Measurements from ENCODE around the gene RNF175. TPM values are rescaled to one million over a fixed set of nuclear protein-coding genes. Genes with fewer than 3 reads are reported as not detected.
"Not testable (repeated sequence)": the region's sequence is repeated elsewhere in the genome, so short reads cannot be mapped to it uniquely, and the experiment has no call there.

Gene RNF175
- polyA plus RNA-seq, 1 donor = 7.3 TPM

- DNase-seq = no peak
Observed at GRCh38 chr4:153683763-153684181, 76.1 kb downstream of the RNF175 start.

GRCh38 chr4:153679486-153679885 lies 80.3 kb downstream of the RNF175 start:
- DNase-seq = no peak

GRCh38 chr4:153676984-153677383 lies 82.8 kb downstream of the RNF175 start:
- DNase-seq = no peak

GRCh38 chr4:153676486-153676885 lies 83.3 kb downstream of the RNF175 start:
- DNase-seq = no peak

GRCh38 chr4:153669838-153670237 lies 90.0 kb downstream of the RNF175 start:
- no peak for DNase-seq

- no peak for DNase-seq
Observed at GRCh38 chr4:153668647-153669046, 91.2 kb downstream of the RNF175 start.

GRCh38 chr4:153666505-153666904 lies 93.3 kb downstream of the RNF175 start:
- not testable (repeated sequence) for DNase-seq

GRCh38 chr4:153663667-153664066 lies 96.2 kb downstream of the RNF175 start:
- no peak for DNase-seq

GRCh38 chr4:153661908-153662307 lies 97.9 kb downstream of the RNF175 start:
- DNase-seq = no peak

- no peak for DNase-seq
Observed at GRCh38 chr4:153661215-153661822, 98.5 kb downstream of the RNF175 start.

Other genes starting within 250 kb of the RNF175 start
- 9.8 TPM for gene TLR2, start 75.7 kb downstream of the RNF175 start, polyA plus RNA-seq (ENCODE audit: insufficient read length)
- gene SFRP2, start 29.1 kb upstream of the RNF175 start, polyA plus RNA-seq (ENCODE audit: insufficient read length) = 14.9 TPM

Measured in left kidney (tissue), 2 donors.